AG08396 (cell line): ENCODE data around the gene ABHD8.

Experiments
- DNase-seq: peaks from one replicate; pipeline ENCODE4 v3.0.0; 2012; ENCODE audit warnings: low spot score, mixed read lengths

ABHD8 gene

DNA sequence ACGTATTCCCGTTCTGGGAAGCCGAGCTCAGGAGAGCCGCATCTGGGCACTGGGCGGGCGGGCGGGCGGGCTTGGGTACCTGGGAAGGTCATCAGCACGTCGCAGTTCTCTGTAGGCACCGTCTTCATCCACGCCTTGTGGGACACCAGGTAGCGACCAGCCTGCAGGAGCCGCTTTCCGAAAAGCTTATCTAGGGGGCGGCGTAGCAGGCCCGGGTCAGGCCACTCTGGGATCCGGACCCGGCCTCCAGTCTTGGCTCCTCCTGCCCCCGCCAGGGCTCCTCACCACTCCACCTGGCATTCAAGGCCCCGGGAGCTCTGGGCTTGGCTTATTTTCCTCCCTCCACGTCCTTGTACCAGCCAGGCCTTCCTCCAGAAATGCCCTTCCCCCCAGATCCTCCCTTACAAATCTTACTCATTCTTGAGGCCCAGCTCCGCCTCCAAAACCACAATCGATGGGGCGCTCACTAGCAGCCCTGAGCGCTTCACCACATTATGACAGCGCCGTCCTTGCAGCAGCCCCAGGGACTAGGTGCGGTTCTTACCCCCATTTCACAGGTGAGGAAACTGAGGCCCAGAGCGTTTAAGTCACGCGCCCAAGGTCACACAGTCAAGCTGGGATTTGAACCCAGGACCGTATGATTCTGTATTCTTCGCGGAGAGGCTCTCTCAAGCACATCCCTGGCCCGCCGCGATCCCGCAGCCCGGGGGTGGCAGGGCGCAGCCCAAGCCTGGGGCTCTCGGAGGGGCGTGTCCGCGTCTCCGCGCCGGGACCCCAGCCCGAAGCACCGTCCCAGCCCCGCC is 30.6 kb upstream of the ABHD8 start:
- peak; percentile 87 for DNase-seq

DNA sequence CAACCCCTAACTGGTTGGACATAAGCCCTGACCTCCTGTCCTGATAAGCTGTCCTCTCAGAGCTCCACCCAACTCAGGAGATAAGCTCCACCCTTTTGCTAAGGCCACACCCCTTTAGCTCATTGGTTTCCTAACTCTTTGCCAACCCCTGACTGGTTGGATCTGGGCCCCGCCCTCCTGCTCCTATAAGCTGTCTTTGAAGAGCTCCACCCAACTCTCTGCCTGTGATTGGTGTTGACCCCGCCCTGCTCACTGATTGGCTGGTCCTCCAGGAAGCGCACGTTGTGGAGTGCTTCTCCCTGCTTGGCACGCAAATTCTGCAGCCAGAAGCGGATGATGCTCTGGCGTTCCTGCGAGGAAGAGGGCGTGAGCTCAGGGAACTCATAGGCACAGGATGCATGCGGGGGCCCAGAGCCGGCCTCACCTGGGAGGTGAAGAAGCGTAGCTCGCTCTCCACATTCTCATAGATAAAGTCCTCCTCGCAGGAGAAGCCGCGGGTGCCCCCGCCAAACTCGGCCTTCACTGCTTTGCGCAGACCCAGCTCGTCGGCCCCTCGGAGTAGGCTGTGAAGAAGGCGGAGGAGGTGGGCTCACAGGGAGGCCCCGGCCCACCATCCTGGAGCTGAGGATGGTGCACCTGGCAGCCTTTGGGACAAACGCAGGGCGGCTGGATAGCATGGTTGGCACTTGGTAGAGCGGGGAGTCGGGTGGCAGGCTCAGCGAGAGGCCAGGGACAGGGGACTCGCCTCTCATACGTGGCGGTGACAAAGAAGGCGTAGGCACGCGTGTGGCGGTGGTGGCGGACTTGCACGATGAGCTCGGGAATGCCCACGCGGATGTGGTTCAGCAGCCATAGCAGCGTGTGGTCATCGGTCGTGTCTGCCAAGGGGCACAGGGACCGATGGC is 29.7 kb upstream of the ABHD8 start:
- peak; percentile 43 for DNase-seq

DNA sequence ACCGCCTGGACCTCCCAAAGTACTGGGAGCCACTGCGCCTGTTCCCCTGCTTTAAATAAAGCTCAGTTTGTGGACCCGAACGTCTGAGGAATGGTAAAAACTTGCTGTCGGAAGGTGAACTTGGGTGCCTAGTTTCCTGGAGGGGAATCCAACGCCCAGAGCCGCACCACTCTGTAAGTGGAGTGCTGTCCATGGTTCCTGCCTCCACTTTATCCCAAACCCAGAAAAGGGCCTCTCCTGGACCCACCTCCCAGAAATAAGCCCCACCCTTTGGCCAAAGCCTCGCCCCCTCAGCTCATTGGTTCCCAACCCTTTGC is 29.1 kb upstream of the ABHD8 start:
- DNase-seq: no peak

DNA sequence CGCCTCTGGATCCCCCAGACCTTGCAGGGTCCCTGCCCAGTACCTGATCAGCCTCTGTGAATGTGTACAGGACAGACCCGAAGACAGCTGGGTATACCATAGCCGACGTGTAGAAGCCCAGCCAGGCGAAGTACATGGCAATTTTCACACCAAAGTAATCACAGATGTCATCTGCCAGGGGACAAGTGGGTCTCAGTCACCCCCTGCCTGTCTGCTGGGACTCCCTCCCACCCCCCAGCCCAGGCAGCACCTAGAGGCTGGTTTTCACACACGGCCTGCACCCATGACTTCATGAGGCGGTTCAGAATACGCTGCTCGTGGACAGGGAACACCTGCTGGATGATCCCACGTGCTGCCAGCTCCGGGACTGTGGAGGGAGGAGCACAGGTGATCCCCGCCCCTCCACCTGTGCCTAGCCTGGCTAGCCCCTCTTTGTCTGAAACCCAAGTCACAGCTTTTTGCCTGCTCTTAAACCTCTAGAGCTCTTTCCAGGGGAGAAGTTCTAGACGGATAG is 27.9 kb upstream of the ABHD8 start:
- no peak for DNase-seq

DNA sequence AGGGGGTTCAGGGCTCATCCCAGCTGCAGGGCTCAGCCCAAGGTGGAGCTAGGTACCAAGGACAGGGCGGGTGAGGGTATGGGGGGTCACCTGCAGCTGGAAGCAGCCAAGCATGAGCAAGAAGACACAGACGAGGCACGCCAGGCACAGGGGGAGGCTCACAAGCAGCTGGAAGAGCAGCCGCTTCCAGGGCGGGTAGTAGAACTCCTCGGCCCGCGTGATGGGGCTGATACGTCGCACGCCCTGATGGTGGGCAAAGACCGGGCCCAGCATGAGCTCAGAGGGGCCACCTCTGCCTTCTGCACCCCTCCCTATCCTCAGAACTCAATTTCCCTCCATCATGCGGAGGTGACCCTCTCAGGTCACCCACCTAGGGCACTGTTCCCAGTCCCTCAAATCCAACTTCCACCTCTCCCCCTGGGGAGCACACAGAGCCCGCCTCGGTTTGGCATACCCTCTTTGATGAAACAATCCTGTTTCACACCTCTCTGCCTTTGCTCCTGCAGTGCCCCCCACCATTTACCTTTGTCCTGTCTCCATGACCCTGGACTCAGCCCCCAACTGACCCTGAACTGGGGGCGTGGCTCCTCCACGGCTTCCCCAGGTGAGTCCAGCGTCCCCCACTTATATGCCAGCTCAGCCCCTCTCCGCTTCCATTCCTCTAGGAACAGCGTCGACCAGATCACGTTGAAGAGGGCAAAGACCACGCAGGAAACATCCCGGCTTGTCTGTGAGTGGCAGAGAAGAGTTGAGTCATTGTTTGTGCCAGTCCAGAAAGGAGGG is 27.2 kb upstream of the ABHD8 start:
- no peak for DNase-seq

DNA sequence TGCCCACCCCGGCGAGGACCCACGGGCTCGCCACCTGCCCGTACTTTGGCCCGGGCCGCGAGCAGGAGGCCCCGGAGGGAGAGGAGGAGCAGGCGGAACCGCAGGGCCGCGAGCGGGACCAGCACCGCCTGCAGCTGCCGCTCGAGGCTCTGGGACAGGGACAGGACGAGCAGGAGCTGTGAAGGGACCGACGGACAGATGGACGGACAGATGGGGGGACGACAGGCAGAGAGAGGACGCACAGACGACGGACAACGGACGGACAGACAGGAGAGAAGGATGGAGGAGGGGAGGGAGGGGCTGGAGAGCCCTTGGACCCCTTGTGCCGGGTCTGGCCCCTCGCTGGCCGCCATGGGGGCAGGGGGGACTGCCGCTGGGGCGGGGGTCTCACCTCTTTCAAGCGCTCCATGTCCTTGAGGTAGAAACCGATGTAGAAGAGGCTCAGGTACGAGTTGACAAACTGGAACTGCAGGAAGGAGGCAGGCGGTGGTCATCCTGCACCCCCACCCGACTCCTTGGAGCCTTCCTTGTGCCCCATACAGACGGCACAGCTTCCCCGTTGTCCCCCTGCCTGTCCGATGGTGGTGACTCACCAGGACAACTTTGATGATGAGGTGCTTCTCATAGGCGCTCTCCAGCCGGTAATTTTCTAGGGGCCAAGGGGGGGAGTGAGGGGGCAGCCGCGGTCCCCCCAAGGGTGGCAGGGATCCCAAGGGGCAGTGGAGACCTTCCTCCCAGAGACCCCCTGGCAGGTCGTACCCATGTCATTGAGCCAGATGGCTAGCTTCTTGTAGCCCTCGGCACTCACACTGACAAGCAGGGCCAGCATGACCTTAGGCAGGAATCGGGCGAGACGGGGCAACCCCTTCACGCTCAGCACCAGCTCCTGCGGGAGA is 26.4 kb upstream of the ABHD8 start:
- no peak for DNase-seq

DNA sequence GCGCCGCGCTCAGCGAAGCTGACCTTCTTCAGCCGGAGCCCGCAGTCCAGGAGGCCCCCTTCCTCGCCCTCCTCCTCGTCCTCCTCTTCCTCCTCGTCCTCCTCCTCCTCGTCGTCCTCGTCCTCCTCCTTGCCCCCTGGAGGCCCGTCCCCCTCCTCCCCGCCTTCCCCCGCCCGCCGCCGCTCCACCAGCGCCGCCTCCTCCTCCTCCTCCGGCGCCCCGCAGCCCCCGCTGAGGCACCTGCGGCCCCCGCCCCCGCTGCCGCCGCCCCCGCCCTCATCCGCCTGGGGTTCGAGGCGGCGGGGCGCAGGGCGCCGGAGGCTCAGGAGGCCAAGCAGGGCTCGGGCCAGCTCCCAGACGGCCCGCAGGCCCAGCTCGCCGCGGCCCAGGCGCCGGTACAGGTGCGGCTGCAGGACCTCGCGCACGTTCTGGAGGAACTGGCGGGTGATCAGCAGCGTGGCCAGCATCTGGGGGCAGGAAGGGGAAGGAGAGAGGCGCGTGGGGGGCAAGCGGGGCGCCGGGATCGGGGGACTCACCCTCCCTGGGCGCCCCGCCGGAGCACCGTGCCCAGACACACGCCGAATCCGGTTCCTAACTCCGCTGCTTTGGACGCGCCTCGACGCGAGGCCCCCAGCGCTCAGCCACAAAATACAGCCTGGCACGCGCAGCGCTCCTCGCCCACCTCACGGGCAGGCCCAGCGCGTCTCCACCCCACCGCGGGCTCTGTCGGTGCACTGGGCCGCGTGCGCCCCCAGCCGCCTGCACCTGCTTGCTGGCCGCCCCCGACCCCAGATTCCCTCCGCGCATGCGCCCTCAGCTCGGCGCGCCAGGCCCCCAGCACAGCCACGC is 25.5 kb upstream of the ABHD8 start:
- DNase-seq: no peak

DNA sequence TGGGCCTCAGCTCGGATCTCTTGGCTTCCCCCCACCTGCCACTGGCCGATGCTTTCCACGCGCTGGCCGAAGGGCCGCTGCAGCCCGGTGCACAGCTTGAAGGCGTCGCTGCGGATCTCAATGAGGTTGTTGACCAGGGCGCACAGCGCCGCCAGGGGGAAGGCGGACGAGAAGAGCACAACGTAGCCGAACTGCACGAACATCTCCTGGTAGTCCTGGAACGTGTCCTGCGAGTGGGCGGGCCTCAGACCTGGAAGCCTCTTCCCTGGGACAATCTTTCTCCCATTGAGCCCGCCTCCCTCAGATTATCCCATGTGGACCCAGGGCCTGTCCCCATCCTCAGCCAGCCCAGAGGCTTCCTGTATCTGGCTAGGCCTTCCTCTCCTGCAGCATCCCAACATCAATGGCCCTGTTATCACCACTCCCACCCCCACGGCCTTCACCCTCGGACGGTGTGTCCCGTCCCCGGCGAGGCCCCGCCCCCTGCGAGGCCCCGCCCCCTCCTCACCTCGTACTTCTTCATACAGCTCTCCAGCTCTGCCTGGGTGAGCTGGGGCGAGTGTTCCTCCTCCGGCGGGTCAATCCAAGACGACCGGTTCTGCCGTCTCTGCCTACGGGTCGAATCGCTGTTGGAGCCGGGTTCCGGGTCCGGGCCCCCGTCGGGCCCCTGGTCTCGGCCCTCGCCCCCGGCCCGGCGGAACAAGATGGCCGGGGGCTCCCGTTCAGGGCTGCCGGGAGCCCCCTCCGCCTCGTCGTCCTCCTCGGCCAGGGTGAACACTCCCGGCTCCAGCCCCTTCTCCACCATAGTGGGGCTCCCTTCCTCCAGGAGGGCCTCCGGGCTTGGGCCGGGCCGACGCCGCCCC is 24.7 kb upstream of the ABHD8 start:
- no peak for DNase-seq

DNA sequence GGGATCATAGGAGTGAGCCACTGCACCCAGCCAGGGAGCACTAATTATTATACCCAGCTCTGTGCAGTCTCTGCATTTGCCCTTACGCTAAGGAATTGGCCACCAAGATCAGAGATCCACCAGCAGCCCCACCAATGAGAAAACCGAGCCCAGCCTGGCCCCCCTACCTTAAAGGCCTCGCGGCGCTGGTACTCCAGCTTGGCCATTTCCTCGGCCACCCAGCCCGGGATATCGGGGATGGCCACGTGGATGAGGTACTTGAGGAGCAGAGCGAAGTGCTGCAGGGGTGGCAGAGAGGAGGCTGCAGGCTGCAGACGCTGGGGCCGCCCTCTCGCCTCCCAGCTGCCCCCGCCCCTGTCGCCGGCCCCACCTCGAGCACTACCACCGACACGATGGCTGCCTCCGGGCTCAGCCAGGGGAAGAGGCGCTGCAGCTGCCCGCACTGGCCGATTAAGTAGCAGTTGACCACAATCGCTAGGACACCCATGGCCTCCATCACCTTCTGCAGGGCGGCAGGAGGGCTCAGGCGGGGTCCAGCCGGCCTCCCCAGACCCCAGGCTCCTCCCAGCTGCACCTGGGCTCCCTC is 23.9 kb upstream of the ABHD8 start:
- no peak for DNase-seq

DNA sequence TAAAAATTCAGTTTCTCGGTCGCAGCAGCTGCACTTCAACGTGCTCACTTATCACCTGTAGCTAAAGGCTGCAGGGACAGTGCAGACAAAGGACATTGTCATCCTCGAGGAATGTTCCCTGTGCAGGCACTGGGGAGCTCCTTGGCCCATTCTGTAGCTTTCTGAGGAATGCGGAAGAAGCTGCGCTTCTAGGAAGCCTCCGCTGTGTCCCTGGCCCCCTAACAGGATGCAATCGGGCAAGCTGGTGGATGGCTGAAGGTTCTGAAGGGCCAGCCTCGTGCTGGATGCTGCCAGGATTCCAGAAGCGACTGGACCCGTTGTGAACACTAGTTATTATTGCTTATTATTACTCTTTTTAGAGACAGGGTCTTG is 23.4 kb upstream of the ABHD8 start:
- DNase-seq: no peak

DNA sequence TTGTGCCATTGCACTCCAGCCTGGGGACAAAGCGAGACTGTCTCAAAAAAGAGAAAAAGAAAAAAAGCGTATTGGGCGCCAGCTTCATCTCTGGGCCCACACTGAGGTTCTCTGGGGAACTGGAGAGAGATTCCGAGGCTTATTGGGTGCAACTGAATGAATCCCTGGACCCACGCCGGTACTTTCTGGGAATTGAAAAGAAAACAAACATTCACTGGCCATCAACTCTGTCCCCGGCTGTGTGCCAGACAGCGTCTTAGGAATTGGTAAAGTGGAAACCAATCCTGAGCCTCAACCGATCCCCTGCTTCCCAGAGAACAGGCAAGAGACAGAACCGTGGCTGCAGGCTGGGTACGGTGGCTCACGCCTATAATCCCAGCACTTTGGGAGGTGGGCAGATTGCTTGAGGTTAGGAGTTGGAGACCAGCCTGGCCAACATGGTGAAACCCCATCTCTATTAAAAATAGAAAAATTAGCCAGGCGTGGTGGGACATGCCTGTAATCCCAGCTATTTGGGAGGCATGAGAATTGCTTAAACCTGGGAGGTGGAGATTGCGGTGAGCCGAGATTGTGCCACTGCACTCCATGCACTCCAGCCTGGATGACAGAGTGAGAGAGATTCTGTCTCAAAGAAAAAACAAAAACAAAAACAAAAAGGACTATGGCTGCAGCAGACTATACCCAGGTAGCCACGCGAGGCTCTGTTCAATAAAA is 22.8 kb upstream of the ABHD8 start:
- DNase-seq: peak; percentile 74

DNA sequence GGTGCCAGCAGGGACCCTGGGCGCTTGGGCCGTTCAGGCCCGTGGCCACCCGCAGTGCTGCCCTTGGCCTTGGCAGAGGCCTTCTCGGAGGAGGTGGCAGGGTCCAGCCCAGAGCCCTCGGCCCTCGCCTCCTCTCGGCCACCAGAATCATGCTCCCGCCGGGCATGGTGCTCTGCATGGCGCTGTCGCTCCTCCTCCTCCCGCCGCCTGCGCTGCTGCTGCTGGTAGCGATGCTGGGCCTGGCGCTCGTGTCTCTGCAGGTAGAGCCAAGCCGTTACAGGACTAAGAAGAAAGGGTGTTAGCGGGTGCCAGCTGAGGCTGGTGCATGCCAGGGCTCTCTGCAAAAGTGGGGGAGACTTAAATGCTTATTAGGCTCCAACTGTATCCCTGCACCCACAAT is 21.9 kb upstream of the ABHD8 start:
- no peak for DNase-seq

DNA sequence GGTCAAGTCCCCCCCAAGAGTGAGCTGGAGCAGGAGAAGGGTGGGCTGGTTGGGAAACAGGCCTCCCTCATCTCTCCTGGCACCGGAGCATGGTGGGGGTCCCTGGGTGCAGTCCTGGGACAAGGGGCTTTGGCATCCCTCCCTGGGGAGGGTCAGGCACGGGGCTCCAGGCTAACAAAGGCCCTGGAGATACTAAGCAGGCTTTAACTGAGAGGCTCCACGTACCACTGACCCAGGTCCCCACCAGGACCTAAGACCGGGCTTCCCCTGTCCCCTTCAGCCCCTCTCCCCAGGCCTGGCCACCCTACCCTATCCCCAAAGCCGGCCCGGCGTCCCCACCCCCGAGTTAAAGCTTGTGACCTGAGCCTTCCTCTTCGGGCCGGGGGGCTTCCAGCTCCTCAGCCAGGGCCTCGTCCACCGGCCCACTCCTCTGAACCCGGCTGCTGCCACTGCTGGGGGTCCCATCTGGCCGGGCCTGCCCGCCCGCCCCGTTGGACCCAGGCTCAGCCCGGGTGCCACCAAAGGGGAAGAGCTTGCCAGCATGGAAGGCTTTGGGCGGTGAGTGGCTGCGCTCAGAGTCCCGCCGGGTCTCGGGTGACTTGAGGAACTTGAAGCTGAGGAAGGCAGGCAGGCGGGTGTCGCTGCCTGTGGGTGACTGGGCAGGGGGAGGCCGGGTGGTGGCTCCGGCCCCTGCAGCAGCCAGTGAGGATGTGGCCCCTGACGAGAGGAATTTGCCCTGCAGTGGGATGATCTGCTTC is 21.3 kb upstream of the ABHD8 start:
- DNase-seq: no peak

DNA sequence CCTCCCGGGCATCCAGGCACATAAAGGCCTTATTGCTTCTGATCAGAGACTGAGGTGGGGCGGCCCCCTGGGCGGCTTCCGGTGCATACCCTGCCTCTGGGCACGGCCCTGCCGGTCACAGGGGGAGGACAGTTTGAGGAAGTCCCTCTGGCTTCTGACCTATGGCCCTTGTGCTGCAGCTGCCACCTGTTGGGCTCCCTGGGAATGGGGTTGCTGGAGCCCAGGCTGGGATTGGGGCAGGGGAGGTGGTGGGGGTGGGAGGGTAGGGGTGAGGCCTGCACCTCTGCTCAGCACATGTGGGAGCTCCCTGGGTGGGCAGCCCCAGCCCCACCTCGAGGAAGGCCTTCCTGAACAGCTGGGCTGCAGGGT is 20.7 kb upstream of the ABHD8 start:
- no peak for DNase-seq

DNA sequence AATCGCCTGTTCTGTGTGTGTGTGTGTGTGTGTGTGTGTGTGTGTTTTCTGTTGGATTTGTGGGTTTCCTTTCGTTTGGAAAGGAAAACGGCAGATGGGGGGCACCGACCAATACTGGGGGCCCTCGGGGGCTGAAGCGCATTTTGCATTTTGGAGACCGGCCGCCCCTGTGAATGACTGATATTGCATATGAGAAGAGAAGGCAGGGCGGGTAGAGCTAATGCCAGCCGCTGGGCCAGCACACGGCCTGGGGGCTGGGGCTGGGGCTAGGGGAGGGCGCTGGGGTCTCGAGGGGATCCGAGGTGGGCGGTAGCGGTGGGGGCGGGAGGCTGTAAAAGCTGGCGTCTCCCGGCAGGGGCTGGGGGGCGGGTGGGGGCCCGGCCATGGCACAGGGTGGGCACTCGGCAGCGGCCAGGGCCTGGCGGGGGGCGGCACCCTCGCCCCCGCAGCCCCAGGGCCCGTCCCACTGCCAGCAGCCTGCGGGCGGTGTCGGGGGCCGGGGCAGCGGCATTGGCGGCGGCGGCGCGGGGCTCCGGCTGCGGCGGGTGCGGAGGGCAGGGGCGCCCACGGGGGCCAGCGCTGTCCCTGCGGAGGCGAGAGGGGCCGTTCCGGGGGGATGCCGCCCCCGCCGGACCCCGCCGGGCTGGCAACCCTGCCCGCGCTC is 20.2 kb upstream of the ABHD8 start:
- no peak for DNase-seq

DNA sequence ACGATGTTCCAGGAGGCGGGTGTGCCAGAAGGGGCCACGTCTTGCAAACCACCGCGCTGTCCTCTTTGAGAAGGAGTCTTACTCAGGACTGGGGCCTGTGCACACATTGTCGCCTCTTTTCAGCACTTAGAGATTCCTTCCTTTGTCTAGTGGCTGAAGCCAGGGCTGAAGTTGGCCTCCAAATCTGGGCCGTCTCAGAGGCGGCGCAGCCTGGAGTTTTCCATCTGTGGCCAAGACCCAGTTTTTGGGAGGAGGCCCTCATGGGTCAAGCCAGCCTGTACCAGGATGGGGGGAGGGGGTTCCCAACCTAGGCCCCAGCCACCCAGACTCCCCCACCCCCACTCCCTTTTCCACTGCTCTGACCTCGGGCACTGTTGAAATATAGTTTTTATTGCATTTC is 19.6 kb upstream of the ABHD8 start:
- no peak for DNase-seq
